Stimulated activated CD4-positive, alpha-beta T cell treated with anti-CD3 and anti-CD28 coated beads, Interleukin-4, amount 100 ng/mL, for 1 hour (primary cell): ENCODE results near the gene CACNA2D1.

Experiments used
- DNase-seq: peaks from one replicate; pipeline ENCODE4 v3.0.0-alpha.2; 2020

Gene CACNA2D1

DNA sequence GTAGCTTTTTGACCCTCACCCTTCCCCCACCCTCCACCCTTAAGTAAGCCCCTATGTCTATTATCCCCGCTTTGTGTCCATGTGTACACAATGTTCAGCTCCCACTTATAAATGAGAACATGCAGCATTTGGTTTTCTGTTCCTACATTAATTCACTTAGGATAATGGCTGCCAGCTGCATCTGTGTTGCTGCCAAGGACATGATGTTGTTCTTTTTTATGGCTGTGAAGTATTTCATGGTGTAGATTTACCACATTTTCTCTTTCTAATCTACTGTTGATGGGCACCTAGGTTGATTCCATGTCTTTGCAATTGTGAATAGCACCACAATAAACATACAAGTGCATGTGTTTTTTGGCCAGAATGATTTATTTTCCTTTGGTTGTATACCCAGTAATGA lies 232.2 kb downstream of the CACNA2D1 start:
- no peak for DNase-seq

DNA sequence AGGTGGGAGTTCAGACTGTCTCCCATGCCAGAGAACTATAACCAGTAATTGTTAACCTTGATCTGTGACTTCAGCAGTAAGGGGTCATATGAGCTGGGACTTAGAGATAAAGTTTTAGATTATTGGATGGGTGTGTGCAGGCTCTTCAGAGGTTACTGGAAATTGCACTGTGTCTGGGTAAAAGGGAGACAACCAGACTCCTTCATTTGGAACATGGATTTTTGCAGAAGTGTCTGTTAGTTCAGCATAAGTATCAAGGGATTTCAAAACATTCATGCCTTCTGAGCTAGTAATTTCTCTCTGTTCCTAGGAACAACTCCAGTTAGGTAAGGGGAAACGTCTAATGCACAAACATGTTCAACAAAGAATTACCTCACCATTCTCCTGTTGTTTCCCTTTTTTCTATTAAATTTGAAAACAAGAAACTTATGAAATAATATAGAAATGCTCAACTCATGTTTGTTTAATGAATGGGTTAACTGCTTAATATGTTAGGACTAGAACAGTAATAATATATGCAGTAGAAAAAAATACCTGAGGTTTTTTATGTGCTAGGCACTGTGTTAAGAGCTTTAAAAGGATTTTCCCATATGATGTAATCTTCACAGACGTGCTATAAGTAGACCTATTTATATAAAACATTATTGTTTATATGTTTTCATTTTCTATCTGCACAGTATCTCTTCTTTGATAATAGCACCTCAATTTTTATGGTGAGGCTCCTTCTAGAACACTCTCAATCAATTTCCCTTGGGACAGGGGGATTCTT lies 233.0 kb downstream of the CACNA2D1 start:
- DNase-seq, result no peak

DNA sequence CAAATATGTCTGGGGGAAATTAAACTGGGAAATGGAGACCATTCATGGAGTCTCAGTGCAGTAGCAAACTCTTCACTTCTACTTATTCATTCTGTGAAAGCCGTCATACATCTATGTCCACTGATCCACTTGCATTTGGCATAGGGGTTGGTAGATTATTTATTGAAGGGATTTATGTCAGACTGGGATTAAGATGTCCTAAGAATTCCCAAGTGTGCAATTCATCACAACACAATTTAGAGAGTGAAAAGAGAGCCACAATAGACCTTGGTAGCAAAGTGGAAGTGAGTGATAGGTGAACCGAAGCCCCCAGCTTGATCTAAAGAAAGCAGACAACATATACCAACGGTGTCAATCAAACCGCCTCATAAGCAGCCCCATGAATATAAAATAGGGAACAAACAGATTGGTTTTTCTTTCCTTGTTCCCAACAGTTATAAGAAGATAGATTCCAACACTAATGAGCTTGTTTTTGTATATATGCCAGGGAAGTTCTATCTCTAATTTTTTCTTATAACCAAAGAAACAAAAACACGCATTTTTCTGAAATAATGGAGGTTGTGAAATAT lies 234.3 kb downstream of the CACNA2D1 start:
- DNase-seq, result no peak

DNA sequence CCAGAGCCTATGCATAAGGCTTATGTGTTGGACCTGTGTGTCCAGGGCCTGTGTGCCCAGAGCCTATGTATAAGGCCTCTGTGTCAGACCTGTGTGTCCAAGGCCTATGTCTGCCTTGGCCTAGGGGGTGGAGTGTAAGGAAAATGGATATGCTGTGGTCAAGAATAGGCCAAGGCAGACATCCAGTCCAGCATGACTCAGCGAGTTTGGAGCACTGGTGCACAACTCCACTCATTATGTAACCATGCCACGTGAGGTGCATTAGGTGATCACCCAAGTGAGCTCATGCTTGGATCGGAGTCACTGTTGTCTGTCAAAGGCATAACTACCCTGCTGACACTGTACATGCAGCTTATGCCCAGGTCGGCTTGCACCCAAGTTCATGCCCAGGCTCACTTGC lies 238.9 kb downstream of the CACNA2D1 start:
- DNase-seq, result no peak

- no peak for DNase-seq
Observed at GRCh38 chr7:82202965-82203364, 240.6 kb downstream of the CACNA2D1 start.

DNA sequence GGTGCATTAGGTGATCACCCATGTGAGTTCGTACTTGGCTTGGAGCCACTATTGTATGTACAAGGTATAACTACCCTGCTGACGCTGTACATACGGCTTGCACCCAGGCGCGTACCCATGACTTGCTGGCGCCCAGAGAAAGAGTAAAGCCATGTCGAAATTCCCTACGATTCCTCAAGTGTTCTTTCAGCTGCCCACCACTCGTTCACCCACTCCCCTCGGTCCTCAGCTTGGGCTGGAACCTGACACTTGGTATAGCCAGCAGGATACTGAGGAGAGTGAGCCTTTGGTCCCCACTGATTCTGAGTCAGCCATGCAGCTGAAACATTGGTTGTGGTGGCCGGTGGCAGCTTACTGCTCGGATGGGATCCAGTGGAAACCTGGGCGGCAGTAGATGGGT lies 241.5 kb downstream of the CACNA2D1 start:
- no peak for DNase-seq

DNA sequence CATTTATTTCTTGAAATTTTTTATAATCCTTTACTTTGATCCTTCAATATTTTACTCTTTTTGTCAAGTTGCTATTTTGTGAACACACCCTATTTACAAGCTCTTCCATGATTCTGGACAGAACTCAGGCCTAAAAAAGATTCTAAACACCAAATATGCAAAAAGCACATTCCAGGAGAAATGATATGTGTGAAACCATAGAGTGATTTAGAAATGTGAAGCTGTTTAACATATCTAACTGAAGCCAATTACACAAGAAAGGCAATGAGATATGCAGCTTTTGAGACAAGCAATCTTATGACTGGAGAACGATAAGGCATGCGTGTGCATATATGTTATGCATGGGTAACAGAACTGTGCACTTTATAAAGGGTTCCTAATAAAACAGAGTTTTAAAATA lies 243.0 kb downstream of the CACNA2D1 start:
- DNase-seq, result no peak

DNA sequence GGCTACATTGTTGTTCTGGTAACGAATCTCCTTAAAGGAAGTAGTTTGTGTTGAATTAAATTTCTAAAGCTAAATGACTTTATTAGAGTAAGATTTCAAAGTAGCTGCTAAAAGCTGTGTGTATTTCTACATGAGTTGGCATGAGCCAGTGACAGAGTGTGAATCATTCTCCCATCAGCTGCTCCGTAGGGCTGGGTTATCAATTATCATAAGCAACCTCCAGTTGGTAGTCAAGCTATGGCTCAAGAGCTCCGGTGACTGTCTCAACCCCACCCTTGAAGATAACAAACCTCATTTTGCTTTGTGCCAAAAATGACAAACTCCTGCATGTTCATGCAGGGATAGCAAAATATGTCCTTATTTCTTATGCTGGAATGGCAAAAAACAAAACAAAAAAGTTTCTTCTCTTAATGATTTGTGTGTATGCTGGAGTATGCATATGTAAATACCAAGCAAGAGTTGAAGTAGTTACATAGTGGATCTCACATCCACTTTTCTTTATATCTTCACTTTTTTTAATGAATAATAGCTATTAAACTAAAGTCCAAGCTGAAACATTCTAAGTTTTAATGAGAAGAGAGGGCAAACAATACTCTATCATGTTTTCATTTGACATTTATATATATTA lies 249.4 kb downstream of the CACNA2D1 start:
- no peak for DNase-seq

- DNase-seq, result no peak
Observed at GRCh38 chr7:82188636-82189035, 254.9 kb downstream of the CACNA2D1 start.

- no peak for DNase-seq
Observed at GRCh38 chr7:82185443-82185842, 258.1 kb downstream of the CACNA2D1 start.

DNA sequence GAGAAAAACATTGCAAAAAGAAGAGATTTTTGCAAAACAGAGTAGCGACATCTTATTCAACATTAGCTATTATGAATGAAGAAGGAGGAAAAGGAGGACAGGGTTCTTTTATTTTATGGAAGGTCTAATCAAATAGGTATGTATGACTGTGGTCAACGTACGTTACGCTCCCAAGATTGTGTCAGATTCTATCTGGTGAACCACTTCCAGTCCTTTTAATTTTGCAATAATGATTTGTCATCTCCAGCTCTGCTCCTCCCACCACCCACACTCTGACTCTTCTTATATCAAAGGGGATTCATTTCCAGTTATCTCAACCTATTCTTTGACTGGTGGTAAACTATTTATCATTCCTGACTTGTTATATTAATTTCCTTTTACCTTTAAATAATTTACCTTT lies 259.9 kb downstream of the CACNA2D1 start:
- no peak for DNase-seq

DNA sequence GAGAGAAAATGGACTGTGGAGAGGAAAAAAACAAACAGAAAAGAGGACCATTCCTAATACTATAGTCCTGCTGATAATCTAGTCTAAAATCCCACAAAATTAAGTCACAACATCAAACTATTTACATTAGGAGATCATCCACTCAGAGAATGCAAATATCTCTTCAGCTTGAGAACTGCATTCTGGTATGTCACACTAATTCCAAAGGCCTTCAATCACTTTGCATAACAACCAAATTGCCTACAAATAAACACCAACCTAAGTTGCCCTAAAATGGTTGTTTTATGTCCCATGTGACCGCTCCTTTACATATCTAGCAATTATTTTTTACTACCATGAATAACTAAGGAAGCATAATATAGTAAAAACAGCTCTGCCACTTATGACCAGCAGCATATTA lies 264.3 kb downstream of the CACNA2D1 start:
- DNase-seq, result no peak

DNA sequence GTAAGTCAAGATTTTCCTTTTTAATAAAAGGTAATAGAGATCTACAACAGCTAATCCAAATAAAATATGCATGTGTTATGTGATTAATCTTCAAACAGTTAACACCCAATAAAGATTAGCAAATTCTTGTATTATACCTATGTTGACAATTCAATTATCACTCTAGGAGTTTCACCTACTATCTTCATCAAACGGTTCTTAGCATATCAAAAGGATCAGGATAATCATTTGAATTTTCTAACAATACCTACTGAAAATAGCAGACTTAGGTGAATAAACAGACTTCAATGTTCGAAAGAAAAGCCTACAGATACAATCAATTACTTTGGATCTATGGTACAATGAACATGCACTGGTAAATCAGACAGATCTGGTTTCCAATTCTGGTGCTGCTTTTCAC lies 268.3 kb downstream of the CACNA2D1 start:
- DNase-seq, result no peak

DNA sequence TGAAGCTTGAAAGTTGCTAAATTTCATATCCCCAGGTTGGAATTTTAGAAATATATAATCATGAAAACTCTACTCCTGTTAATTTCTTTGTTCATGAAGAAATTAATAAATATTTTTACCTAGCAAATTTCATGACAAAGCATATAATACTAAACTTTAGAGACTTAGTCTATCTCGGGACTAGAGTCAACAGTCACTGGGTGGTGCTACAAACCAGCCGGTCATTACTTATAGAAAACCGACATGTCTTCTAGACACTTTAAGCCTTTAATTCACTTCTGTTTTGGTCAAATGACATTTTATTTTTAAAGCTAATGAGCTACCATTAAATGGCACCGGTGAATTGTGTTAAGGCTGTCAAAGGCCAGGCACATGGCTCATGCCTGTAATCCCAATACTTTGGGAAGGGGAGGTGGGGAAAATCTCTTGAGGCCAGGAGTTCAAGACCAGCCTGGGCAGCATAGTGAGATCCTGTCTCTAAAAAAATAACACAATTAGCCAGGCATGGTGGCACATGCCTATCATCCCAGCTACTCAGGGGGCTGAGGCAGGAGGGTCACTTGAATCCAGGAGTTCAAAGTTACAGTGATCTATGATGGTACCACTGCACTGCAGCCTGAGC lies 270.1 kb downstream of the CACNA2D1 start:
- no peak for DNase-seq

DNA sequence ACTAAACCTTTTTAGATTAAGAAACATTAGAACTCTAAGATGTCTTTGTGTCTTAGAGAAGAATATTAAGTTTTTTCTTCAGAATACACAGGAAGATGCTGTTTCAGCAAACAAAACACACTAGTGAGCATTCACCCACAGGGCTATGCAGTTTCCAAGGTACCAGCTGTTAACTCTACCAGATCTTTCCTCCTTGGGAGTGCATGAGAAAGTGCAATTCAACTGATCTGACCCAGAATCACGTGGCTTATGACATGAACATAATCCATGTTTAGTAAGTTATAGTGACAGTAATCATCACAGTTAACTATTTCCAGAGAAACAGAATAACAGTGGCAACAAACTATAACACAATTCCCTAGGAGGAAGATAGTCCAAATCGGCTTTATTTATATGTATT lies 270.7 kb downstream of the CACNA2D1 start:
- no peak for DNase-seq

GRCh38 chr7:82172017-82172416 lies 271.6 kb downstream of the CACNA2D1 start:
- no peak for DNase-seq

DNA sequence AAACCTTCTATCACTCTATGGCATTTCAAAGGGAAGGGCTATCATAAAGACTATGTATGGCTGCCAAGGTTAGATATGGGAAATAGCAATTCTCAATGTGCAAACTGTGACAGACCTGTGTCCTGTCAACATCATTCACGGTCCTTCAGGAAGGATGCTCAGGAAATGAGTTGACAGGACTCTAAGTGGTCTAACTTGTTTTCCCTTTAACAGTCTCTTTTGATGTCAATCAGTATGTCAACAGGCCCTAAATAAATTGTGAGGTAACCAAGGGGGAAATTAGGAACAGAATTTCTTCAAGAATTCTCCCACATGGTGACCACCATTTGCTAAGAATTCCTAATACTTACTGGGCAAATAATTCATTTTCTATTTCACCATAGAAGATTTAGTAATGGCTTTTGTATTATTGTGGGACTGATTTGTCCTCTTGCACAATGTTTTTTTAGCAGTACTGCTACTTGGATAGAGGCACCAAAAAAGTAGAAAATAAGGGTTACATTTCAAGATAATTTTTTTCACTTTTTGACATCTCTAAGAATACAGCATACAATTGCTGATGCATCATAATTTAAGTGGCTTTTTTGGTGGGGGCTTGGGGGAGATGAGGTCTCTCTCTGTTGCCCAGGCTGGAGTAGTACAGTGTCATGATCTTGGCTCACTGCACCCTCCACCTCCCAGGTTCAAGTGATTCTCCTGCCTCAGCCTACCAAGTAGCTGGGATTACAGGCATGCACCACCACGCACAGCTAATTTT lies 275.8 kb downstream of the CACNA2D1 start:
- no peak for DNase-seq

DNA sequence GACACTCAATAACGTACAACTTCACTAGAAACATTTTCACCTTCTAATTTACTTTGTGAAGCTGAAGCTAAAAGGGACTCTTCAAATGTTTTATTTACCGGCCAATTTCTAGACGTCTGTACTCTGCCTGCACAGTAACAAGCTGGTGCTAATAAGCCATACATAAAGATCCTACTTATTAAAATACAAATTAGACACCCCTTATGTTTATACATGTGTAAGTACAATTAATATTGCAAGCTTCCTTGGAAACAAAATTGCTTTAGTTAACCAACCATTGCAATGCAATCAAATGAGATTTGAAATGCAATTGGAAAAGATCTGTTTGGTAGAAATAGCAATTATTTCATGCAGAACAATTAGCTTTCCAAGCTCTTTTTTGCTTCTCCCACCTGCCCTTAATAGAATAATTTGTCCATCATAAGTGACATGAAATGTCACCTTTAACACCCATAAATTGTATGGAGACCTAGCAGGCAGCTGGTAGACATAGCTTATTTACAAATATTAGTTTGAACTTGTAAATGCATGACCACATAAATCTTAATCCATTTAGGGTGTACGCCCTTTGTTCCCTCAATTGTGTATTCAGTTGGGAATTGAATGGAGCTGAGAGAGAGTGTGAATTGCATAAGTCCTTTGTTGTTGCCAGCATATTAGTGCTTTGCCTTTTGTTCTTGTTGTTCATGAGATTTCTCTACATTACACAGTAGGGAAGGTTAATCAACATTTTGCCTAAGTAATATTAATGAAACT lies 277.1 kb downstream of the CACNA2D1 start:
- no peak for DNase-seq

GRCh38 chr7:82164813-82165212 lies 278.8 kb downstream of the CACNA2D1 start:
- DNase-seq, result no peak

GRCh38 chr7:82164410-82164809 lies 279.2 kb downstream of the CACNA2D1 start:
- no peak for DNase-seq

DNA sequence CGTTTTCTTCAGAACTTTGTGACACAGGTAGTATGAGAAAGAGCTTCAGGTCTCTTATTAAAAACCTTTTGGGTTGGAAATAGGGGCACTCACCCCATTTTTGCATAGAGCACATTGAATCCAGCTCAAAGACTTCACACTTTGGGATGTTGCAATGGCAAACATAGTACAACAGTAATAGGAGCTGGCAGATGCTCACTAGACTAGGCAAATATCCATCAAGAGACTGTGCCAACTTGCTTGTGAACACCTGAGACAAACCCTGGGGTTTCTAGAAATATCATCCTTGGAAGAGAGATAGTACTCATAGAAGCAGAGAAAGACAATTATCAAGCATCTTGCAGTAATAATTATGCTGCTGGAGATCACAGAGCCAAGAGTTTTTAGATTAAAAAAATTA lies 280.0 kb downstream of the CACNA2D1 start:
- DNase-seq, result no peak

DNA sequence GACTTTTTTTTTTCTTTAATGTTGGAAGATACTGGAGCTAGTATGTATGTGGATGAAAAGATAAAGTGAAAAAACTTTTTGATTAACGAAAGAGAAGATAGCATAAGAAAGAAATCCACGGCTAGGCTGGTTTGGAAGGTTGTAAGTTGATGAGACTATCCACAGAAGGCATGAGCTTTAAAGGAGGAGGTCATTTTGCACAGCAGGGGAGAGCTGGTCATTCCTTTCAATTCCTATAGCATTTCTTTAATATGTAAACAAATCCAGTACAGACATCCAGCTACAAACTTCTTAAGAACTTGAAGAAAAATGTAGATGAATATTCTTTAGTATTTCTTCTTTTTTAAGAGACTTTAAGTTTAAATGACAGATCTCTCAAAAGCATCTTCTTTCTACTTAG lies 281.3 kb downstream of the CACNA2D1 start:
- DNase-seq, result no peak

DNA sequence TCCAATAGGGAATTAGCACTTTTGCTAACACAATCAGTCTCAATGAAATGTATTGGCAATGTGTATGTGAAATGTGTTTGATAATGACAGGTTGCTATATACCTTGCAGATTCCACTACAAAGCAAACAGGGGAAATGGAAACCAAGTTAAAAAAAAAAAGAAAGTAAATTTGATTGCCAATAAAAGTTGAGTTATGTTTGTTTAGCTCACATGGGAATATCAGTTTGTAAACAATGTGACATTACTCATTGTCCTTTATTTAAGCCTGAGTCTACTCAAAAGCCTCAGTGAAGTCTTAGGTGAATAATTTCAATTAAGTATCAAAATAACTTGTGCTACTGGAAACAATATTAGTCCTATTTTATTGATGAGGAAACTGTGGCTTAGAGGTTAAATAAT lies 285.2 kb downstream of the CACNA2D1 start:
- no peak for DNase-seq
